Neural progenitor cell (in vitro differentiated cells): ENCODE results near the gene DHX34.

Experiments used
- CTCF ChIP-seq: fragments of 200-600 bp; sonication (generic); IDR thresholded peaks from 2 replicates; pipeline ENCODE4 v1.5.1; 2017; ENCODE audit warnings: antibody characterized with exemption, mild to moderate bottlenecking
- EZH2phosphoT487 ChIP-seq: fragments of 200-600 bp; sonication (generic); IDR thresholded peaks from 2 replicates; pipeline ENCODE4 v1.6.1; 2017; ENCODE audit warnings: antibody characterized with exemption

DNA sequence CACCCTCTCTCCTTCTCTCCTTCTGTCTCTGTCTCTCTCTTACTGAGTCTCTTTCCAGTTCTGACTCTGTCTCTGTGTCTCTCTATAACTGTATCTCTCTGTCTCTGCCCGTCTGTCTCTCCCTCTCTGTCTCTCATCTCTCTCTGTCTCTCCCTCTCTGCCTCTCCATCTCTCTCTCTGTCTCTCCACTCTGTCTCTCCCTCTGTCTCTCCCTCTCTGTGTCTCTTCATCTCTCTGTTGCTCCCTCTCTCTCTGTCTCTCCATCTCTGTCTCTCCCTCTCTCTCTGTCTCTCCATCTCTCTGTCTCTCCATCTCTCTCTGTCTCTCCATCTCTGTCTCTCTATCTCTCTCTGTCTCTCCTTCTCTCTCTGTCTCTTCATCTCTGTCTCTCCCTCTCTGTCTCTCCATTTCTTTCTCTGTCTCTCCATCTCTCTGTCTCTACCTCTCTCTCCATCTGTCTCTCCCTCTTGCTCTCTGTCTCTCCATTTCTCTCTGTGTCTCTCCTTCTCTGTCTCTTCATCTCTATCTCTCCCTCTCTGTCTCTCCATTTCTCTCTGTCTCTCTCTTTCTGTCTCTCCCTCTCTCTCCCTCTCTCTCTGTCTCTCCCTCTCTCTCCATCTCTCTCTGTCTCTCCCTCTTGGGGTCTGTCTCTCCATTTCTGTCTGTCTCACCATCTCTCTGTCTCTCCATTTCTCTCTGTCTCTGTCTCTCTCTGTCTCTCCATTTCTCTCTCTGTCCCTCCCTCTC lies 73.5 kb downstream of the DHX34 start:
- TF ChIP-seq CTCF = no peak
- TF ChIP-seq EZH2phosphoT487 = no peak
